SK-N-MC (cell line): Measurements from ENCODE around the gene COBL.

Source experiments
- EZH2 ChIP-seq: fragments of 200-600 bp; sonication (generic); IDR thresholded peaks from one replicate; pipeline ENCODE4 v1.6.1; 2017; ENCODE audit warnings: antibody characterized with exemption
- FOXP2 ChIP-seq: optimal IDR thresholded peaks from 2 replicates; pipeline ENCODE3; 2011; ENCODE audit warnings: mild to moderate bottlenecking, moderate library complexity; ENCODE audit not compliant: insufficient read depth; ENCODE audit errors: extremely low read length, control extremely low read depth
- POLR2AphosphoS5 ChIP-seq: IDR thresholded peaks from 2 replicates; pipeline ENCODE4 v1.6.1; 2012; ENCODE audit warnings: mild to moderate bottlenecking, low read depth, low read length, borderline replicate concordance

GRCh38 chr7:51230723-51231122, 85.9 kb downstream of the COBL start:
- TF ChIP-seq EZH2 (no peak), POLR2AphosphoS5 (no peak), FOXP2 (no peak)
